GM12864 (cell line): ENCODE measurements around the gene AOPEP.

Source experiments
- DNase-seq: peaks from one replicate; pipeline ENCODE4 v3.0.0-alpha.2; 2011; ENCODE audit warnings: low read depth
- H3K4me3 ChIP-seq: 2 replicates; pipeline ENCODE4 v1.5.1; 2011; ENCODE audit warnings: mild to moderate bottlenecking, low read depth, low read length, control low read depth
- CTCF ChIP-seq: IDR thresholded peaks from 2 replicates; pipeline ENCODE4 v1.5.1; 2011; ENCODE audit warnings: low read depth, mild to moderate bottlenecking, moderate library complexity, low read length, control low read depth, inconsistent platforms; ENCODE audit errors: missing control alignments

AOPEP gene

DNA sequence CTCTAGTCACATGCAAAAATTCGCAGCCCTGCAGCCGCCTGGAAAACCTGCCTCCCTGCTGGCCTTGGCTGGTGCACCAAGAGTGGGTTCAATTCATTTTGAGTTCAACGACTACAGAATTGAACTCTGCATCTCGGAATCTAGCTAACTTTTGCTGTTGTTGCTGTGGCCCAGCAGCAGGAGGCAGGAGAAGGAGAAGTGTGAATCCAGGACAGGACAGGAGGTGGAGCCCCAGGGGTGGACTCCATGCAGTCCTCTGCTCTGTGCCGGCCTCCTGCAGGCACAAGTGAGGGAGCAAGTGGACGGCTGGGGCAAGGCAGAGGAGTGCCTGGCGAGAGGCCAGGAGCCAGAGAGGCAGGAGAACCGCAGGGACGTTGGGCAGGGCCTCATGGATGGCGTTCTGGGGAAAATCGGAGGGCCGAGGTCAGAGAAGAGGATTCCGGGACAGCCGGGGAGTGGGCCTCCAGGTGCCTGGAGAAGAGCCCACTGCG, 376.8 kb downstream of the AOPEP start:
- no peak overlapping the region for H3K4me3 ChIP-seq
- no peak for DNase-seq
- TF ChIP-seq CTCF: no peak

- H3K4me3 ChIP-seq: no peak overlapping the region
- no peak for DNase-seq
- TF ChIP-seq CTCF: no peak
Measured at GRCh38 chr9:95103871-95104580, 377.5 kb downstream of the AOPEP start.

DNA sequence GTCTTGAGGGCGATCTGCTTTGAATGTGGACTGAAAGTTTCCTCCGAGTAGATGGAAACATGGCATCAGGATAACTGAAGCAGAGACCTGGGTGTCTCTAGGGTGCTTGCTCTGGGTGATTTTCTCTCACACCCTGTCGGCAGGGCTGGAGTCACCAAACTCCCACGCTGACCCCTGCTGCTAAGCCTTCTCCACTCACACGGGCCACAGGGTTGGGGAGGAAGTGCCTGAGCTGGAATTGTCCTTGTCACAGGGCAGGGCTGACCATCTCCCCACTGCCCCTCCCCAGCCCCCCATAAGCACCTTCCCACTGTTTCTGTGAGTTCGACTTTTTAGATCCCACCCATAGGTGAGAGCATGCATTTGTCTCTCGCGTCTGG, 378.1 kb downstream of the AOPEP start:
- no peak for DNase-seq
- no peak for TF ChIP-seq CTCF

GRCh38 chr9:95104980-95105379, 378.5 kb downstream of the AOPEP start:
- no peak overlapping the region for H3K4me3 ChIP-seq
- DNase-seq: no peak
- TF ChIP-seq CTCF: no peak

More for the DNA sequence above, 378.1 kb downstream of the AOPEP start:
- H3K4me3 ChIP-seq: no peak overlapping the region

GRCh38 chr9:95105519-95106287, 379.2 kb downstream of the AOPEP start:
- no peak for TF ChIP-seq CTCF
- DNase-seq: no peak
- H3K4me3 ChIP-seq: no peak overlapping the region

- H3K4me3 ChIP-seq: no peak overlapping the region
- DNase-seq: no peak
- no peak for TF ChIP-seq CTCF
Measured at GRCh38 chr9:95107001-95107749, 380.7 kb downstream of the AOPEP start.
